ENCODE measurements around the gene C1QTNF5.
"Not testable (repeated sequence)": the region's sequence is repeated elsewhere in the genome, so short reads cannot be mapped to it uniquely, and the experiment has no call there.

C1QTNF5 gene, protein sequence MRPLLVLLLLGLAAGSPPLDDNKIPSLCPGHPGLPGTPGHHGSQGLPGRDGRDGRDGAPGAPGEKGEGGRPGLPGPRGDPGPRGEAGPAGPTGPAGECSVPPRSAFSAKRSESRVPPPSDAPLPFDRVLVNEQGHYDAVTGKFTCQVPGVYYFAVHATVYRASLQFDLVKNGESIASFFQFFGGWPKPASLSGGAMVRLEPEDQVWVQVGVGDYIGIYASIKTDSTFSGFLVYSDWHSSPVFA

DNA sequence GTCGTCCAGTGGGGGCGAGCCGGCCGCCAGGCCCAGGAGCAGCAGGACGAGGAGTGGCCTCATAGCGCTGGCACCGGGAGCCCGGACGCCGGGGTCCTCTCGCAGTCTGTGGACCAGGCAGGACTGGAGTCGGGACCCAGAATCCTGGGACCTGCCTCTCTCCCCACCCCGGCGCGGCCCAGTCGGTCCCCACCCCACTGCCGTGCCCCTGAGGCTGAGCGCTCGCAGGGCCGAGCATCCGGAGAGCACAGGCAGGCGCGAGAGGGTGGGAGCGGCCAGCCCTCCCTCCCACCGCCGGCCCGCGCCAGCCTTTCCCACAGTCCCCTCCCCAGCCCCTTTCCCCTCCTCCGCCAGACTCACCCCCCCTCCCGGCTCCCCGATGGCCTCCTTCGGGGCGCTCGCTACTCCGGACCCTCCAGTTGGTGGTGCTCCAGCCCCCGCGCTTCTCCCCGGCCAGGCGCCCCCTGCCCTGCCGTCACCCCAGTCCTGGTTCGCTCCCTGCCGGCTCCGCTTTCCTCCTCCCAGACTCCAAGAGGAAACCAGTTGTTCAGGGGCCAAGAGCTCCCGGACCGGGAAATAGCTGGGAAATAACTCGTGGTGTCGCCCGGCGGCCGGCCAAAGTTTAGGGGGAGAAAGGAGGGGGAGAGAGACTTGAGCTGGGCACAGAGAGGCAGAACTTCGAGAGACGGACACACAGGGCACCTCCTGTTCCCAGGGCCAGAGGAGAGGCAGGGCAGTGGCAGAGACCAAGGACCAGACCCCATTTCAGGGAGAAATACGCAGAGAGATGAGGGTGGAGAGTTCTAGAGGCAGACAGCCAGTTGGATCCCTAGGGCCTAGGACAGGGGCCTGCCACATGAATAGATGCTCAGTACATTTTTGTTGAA lies at the start of gene C1QTNF5:
Gene C1QTNF5 (minus strand): TSS at position 549 of the 887 bp plus-strand sequence. CDS start 486 bp downstream, at position 63.
- no peak within 1 kb of the TSS; the same call in 1 of the 2 replicates for H3K27ac ChIP-seq
- TF ChIP-seq, protein P1, sequence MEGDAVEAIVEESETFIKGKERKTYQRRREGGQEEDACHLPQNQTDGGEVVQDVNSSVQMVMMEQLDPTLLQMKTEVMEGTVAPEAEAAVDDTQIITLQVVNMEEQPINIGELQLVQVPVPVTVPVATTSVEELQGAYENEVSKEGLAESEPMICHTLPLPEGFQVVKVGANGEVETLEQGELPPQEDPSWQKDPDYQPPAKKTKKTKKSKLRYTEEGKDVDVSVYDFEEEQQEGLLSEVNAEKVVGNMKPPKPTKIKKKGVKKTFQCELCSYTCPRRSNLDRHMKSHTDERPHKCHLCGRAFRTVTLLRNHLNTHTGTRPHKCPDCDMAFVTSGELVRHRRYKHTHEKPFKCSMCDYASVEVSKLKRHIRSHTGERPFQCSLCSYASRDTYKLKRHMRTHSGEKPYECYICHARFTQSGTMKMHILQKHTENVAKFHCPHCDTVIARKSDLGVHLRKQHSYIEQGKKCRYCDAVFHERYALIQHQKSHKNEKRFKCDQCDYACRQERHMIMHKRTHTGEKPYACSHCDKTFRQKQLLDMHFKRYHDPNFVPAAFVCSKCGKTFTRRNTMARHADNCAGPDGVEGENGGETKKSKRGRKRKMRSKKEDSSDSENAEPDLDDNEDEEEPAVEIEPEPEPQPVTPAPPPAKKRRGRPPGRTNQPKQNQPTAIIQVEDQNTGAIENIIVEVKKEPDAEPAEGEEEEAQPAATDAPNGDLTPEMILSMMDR (conservative IDR thresholded peaks at IDR 0.05), result no peak
- no peak for TF ChIP-seq ZFX (IDR thresholded peaks at IDR 0.05)

DNA sequence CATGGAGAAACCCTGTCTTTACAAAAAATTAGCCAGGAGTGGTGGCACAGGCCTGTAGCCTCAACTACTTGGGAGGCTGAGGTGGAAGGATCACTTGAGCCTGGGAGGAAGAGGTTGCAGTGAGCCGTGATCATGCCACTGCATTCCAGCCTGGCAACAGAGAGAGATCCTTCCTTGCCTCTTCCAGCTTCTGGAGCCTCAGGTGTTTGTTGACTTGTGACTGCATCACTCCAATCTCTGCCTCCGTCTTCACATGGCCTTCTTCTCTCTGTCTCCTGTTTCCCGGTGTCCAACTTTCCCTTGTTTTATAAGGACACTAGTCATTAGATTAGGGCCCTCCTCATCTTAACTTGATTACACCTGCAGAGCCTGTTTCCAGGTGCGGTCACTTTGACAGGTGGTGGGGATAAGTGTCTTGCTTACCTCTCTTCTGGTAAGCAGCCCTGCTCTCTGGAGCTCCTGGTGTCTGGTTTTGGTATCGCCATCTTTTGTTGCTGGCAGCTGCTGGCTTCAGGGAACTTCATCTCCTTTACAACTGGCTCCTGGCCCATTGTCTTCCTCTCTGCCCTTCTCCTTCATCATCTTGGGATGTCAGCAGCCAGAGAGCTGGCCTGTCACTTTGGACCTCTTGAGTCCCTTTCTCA lies 49.0 kb upstream of the C1QTNF5 start:
- H3K27ac ChIP-seq, result no peak overlapping the region
- no peak for TF ChIP-seq ZFX (IDR thresholded peaks at IDR 0.05)
- TF ChIP-seq, protein P1 (conservative IDR thresholded peaks at IDR 0.05), result peak; percentile 51

DNA sequence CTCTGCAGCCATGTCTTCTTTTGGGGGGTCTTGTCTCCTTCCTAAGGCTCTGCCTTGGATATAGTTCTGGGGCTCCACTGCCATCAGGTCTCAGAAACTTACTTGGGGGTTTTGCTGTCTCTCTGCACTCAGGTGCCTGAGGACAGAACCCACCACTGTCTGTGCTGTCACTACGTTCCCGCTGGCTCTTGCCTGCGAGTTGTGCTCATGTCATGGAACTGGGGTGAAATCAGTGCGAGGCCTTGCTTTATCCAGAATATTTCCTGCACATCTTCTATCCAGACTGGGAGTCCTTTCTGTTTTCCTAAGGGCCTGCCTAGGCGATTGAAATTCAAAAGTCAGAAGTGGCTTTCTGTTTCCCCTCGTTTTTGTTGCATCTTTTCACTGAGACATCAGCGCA lies 47.4 kb upstream of the C1QTNF5 start:
- H3K27ac ChIP-seq, result no peak overlapping the region
- TF ChIP-seq, protein P1 (conservative IDR thresholded peaks at IDR 0.05), result no peak
- no peak for TF ChIP-seq ZFX (IDR thresholded peaks at IDR 0.05)

DNA sequence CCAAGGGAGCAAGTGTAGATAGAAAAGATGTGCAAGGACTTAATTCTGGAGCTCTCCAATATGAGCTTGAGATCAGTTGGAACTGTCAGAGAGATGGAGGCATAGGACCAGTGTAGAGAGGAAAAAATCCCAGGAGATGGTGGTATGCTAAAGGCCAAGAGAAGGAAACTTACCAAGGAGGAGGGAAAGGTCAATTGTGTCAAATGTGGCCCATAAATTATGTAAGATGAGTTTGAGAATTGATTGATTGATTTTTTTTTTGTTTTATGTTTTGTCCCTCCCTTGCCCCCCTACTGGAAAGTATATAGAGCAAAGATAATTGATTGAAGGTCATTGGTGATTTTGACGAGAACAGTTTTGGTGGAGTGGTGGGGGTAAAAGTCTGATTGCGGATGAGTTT lies 43.6 kb upstream of the C1QTNF5 start:
- TF ChIP-seq ZFX (IDR thresholded peaks at IDR 0.05), result no peak
- TF ChIP-seq, protein P1 (conservative IDR thresholded peaks at IDR 0.05), result no peak
- H3K27ac ChIP-seq, result no peak overlapping the region

DNA sequence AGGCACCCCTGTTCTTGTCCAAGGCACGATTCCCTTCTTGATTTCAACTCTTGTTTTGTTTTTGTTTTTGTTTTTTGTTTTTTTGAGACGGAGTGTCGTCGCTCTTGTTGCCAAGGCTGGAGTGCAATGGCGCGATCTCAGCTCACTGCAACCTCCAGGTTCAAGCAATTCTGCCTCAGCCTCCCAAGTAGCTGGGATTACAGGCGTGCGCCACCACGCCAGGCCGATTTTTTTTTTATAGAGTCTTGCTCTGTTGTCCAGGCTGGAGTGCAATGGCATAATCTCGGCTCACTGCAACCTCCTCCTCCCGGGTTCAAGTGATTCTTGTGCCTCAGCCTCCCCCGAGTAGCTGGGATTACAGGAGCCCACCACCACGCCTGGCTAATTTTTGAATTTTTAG lies 41.8 kb upstream of the C1QTNF5 start:
- not testable (repeated sequence) for H3K27ac ChIP-seq

DNA sequence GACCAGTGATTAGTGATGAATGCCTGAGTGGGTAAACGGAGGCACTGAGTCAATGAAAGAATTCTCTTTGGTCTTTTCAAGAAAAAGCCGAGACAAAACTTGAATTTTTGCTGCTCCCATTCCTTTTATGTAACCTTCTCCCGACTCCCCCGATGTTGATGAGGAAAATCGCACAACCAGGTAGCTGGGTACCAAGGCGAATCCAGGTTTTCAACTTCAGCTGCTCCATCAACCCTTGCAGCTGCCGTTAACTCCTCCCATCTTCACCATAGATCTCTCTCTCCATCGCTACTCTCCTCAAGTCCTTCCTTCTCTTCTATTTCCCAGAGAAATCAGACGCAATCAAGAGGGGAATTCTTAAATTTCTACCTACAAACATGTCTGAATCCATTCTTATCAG lies 41.4 kb upstream of the C1QTNF5 start:
- TF ChIP-seq ZFX (IDR thresholded peaks at IDR 0.05), result no peak
- TF ChIP-seq, protein P1 (conservative IDR thresholded peaks at IDR 0.05), result no peak
- no peak overlapping the region for H3K27ac ChIP-seq

DNA sequence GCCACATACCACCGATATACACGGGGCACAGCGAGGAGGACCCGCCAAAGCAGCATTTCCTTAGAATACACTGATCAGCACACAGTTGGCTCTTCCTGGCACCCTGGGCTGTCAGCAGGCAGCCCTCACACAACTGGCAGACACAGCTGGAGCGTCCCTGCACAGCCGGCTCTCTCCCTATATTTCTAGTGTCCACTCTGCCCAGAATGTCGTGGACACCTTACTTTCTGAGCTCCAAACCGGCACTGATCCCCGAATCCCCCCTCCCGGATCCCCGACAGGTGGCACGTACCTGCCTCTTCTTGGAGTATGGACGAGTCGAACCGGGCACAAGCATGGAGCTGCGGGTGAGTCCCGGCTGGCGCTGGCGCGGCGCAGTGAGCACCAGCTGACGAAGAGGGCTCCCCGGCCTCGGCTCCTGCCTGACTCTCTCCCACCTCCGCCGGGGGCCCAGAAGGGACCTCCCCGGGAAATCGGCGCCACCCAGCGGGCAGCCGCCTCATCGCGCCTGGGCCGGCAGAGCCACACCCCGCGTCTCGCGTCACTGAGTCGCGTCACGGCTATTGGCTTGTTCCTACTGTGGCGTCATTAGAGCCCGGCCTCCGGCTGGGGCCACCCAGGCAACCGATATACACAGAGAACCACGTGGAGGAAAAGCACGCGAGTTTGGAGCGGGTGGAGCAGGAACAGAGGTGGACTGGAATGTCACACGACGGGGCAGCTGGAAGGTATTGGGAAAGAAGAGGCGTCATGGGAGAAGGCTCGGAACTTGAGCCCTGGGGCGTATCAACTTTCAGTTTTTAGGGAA lies 40.7 kb upstream of the C1QTNF5 start, which contains the start of gene USP2:
Gene USP2 (minus strand): TSS at position 510 of the 808 bp plus-strand sequence. CDS start 8,210 bp downstream, outside the sequence.
- H3K27ac ChIP-seq, result peak within 1 kb of the TSS; percentile 23
- TF ChIP-seq, protein P1 (conservative IDR thresholded peaks at IDR 0.05), result peak; percentile 99
- TF ChIP-seq ZFX (IDR thresholded peaks at IDR 0.05), result no peak
